Ishikawa (cell line): Measurements from ENCODE around the gene OR6S1.

Experiments used
- CREB1 ChIP-seq: IDR thresholded peaks from 2 replicates; pipeline ENCODE4 v1.6.1; 2012; ENCODE audit warnings: low read depth
- EP300 ChIP-seq: IDR thresholded peaks from 2 replicates; pipeline ENCODE4 v1.6.1; 2012; ENCODE audit warnings: borderline replicate concordance
- FOXM1 ChIP-seq: IDR thresholded peaks from 2 replicates; pipeline ENCODE4 v1.6.1; 2012; ENCODE audit warnings: low read depth, borderline replicate concordance
- MAX ChIP-seq: IDR thresholded peaks from 2 replicates; pipeline ENCODE4 v1.6.1; 2012
- REST ChIP-seq: IDR thresholded peaks from 2 replicates; pipeline ENCODE4 v1.6.1; 2012; ENCODE audit warnings: low read depth, mild to moderate bottlenecking
- TAF1 ChIP-seq: IDR thresholded peaks from 2 replicates; pipeline ENCODE4 v1.6.1; 2012; ENCODE audit warnings: low read depth, mild to moderate bottlenecking
- TCF12 ChIP-seq: IDR thresholded peaks from 2 replicates; pipeline ENCODE4 v1.6.1; 2012; ENCODE audit warnings: low read depth
- USF1 ChIP-seq: IDR thresholded peaks from 2 replicates; pipeline ENCODE4 v1.6.1; 2012
- ZBTB7A ChIP-seq: IDR thresholded peaks from 2 replicates; pipeline ENCODE4 v1.6.1; 2012; ENCODE audit warnings: low read depth

GRCh38 chr14:20617138-20618003 is 24.1 kb downstream of the OR6S1 start:
- TF ChIP-seq MAX (no peak), CREB1 (no peak), EP300 (no peak), TAF1 (no peak), FOXM1 (no peak), ZBTB7A (no peak), USF1 (no peak), TCF12 (no peak), REST (no peak)
